Hepatocyte (in vitro differentiated cells): ENCODE results near the gene SAP30L. TPM values are rescaled to one million over a fixed set of nuclear protein-coding genes. Genes with fewer than 3 reads are reported as not detected.

ENCODE experiments used
- DNase-seq: peaks from one replicate; pipeline ENCODE4 v3.0.0-alpha.2; 2016; ENCODE audit warnings: low spot score
- H2AFZ ChIP-seq: fragments of 200-600 bp; sonication (generic); 2 replicates; pipeline ENCODE4 v1.6.0; 2016; ENCODE audit warnings: antibody characterized with exemption, mild to moderate bottlenecking
- H3K27ac ChIP-seq: fragments of 200-600 bp; sonication (generic); 2 replicates; pipeline ENCODE4 v1.5.1; 2016; ENCODE audit warnings: mild to moderate bottlenecking
- H3K27me3 ChIP-seq: fragments of 200-600 bp; sonication (generic); 2 replicates; pipeline ENCODE4 v1.6.1; 2016
- H3K36me3 ChIP-seq: fragments of 200-600 bp; sonication (generic); replicated peaks from 2 replicates; pipeline ENCODE4 v1.5.1; 2016; ENCODE audit warnings: low read depth; ENCODE audit not compliant: insufficient read depth
- H3K4me1 ChIP-seq: fragments of 200-600 bp; sonication (generic); 2 replicates; pipeline ENCODE4 v1.5.1; 2016; ENCODE audit warnings: mild to moderate bottlenecking, moderate library complexity; ENCODE audit not compliant: insufficient read depth
- H3K4me2 ChIP-seq: fragments of 200-600 bp; sonication (generic); 2 replicates; pipeline ENCODE4 v1.6.0; 2016
- H3K4me3 ChIP-seq: fragments of 200-600 bp; sonication (generic); 2 replicates; pipeline ENCODE4 v1.5.1; 2016; ENCODE audit warnings: mild to moderate bottlenecking
- H3K79me2 ChIP-seq: fragments of 200-600 bp; sonication (generic); 2 replicates; pipeline ENCODE4 v1.6.0; 2017; ENCODE audit warnings: mild to moderate bottlenecking
- H3K9me2 ChIP-seq: fragments of 200-600 bp; sonication (generic); replicated peaks from 2 replicates; pipeline ENCODE4 v1.6.0; 2017; ENCODE audit warnings: mild to moderate bottlenecking; ENCODE audit not compliant: insufficient read depth
- H3K9me3 ChIP-seq: fragments of 200-600 bp; sonication (generic); 2 replicates; pipeline ENCODE4 v1.5.1; 2016; ENCODE audit warnings: low read depth, mild to moderate bottlenecking
- H4K20me1 ChIP-seq: fragments of 200-600 bp; sonication (generic); 2 replicates; pipeline ENCODE4 v1.6.0; 2016; ENCODE audit warnings: mild to moderate bottlenecking; ENCODE audit not compliant: insufficient read depth, poor library complexity, severe bottlenecking
- CTCF ChIP-seq: fragments of 200-600 bp; sonication (generic); IDR thresholded peaks from 2 replicates; pipeline ENCODE4 v1.5.1; 2016; ENCODE audit warnings: antibody characterized with exemption, mild to moderate bottlenecking; ENCODE audit not compliant: poor library complexity
- EZH2 ChIP-seq: fragments of 200-600 bp; sonication (generic); IDR thresholded peaks from 2 replicates; pipeline ENCODE4 v1.6.1; 2016; ENCODE audit warnings: antibody characterized with exemption, mild to moderate bottlenecking, borderline replicate concordance
- EZH2phosphoT487 ChIP-seq: fragments of 200-600 bp; sonication (generic); IDR thresholded peaks from one replicate; pipeline ENCODE4 v1.6.1; 2018; ENCODE audit warnings: antibody characterized with exemption, mild to moderate bottlenecking, low read depth, moderate library complexity; ENCODE audit not compliant: unreplicated experiment, severe bottlenecking
- WGBS: methylation state at CpG from one replicate; pipeline ENCODE4 v1.1.6; 2016; ENCODE audit warnings: low lambda C conversion rate; ENCODE audit errors: missing lambda C conversion rate; 5-methylcytosine and 5-hydroxymethylcytosine counted together
- polyA plus RNA-seq: library from polyadenylated mRNA; unstranded; fragments of >200 nt; fragmentation: Nextera tagmentation; extraction: Ambion mirVana; gene quantifications from 2 replicates; pipeline ENCODE4 v1.2.1, GENCODE V29; 2016
- total RNA-seq: library from RNA; depleted of rRNA; stranded (reverse); fragments of >200 nt; gene quantifications from 2 replicates; pipeline ENCODE4 v1.2.3, GENCODE V29; 2014

The SAP30L gene
- total RNA-seq: 21.6 and 43.7 TPM in 2 replicates
- polyA plus RNA-seq: 39.4 and 45.6 TPM in 2 replicates

- peaks cover 29% of the 10 kb centered on the region for H4K20me1 ChIP-seq
- 1% methylated on average over 70 of the region's 70 CpGs for WGBS
- peak; percentile 97 for DNase-seq
- TF ChIP-seq EZH2 (no peak), EZH2phosphoT487 (no peak), CTCF (no peak)
- H3K4me1 ChIP-seq: peaks cover 17% of the 10 kb centered on the region
- no peaks in the 10 kb centered on the region for H3K27me3 ChIP-seq
- H3K4me3 ChIP-seq: peak within 1 kb of the TSS; percentile 93
- peaks cover 59% of the 10 kb centered on the region for H3K79me2 ChIP-seq
- peak within 1 kb of the TSS; percentile 98 for H2AFZ ChIP-seq
- no peaks in the 10 kb centered on the region for H3K36me3 ChIP-seq
- no peaks in the 10 kb centered on the region for H3K9me3 ChIP-seq
- no peaks in the 10 kb centered on the region for H3K9me2 ChIP-seq
- peak within 1 kb of the TSS; percentile 80 for H3K27ac ChIP-seq
- peak within 1 kb of the TSS; percentile 89 for H3K4me2 ChIP-seq
Measured at GRCh38 chr5:154445422-154446194, at the start of gene SAP30L. SAP30L (plus strand) TSS chr5:154445997; CDS start chr5:154446605, 608 bp downstream.

- TF ChIP-seq EZH2phosphoT487: no peak
- TF ChIP-seq EZH2: no peak
- TF ChIP-seq CTCF: no peak
- DNase-seq: no peak
- H3K36me3 ChIP-seq: no peaks in the 10 kb centered on the region
- H3K27ac ChIP-seq: no peak overlapping the region
- H2AFZ ChIP-seq: no peak overlapping the region
- 85% methylated on average over 3 of the region's 3 CpGs for WGBS
- no peaks in the 10 kb centered on the region for H3K79me2 ChIP-seq
- H3K27me3 ChIP-seq: no peaks in the 10 kb centered on the region
- H3K4me1 ChIP-seq: peaks cover 3% of the 10 kb centered on the region
- no peak overlapping the region for H3K4me3 ChIP-seq
- H3K4me2 ChIP-seq: no peak overlapping the region
- no peaks in the 10 kb centered on the region for H3K9me3 ChIP-seq
- H4K20me1 ChIP-seq: no peaks in the 10 kb centered on the region
- H3K9me2 ChIP-seq: no peaks in the 10 kb centered on the region
Measured at GRCh38 chr5:154396128-154396527, 49.7 kb upstream of the SAP30L start.

GRCh38 chr5:154397652-154398406, 48.0 kb upstream of the SAP30L start:
- WGBS: 61% methylated on average over 10 of the region's 10 CpGs
- H3K9me2 ChIP-seq: no peaks in the 10 kb centered on the region

More at GRCh38 chr5:154397652-154398406, 48.0 kb upstream of the SAP30L start:
- Histone ChIP-seq H3K36me3 (no peaks in the 10 kb centered on the region), H2AFZ (no peak overlapping the region), H3K27ac (no peak overlapping the region), H3K4me3 (no peak overlapping the region), H3K79me2 (no peaks in the 10 kb centered on the region), H3K4me2 (no peak overlapping the region), H3K9me3 (no peaks in the 10 kb centered on the region), H3K4me1 (no peaks in the 10 kb centered on the region), H3K27me3 (no peaks in the 10 kb centered on the region), H4K20me1 (no peaks in the 10 kb centered on the region)
- TF ChIP-seq EZH2 (no peak), CTCF (no peak), EZH2phosphoT487 (no peak)
- DNase-seq: no peak
